Fibroblast of skin of right biceps (primary cell): ENCODE data around the gene AGBL1.

Experiments used
- DNase-seq: peaks from one replicate; pipeline ENCODE4 v3.0.0-alpha.2; 2013

Gene AGBL1

GRCh38 chr15:86079508-86080266 is at the start of gene AGBL1:
Gene AGBL1, plus strand, starts transcription at chr15:86079871.
- DNase-seq = no peak

GRCh38 chr15:86034904-86035303 is 44.8 kb upstream of the AGBL1 start:
- DNase-seq = no peak

- no peak for DNase-seq
Measured at GRCh38 chr15:86036243-86036642, 43.4 kb upstream of the AGBL1 start.

- DNase-seq = no peak
Measured at GRCh38 chr15:86038491-86038890, 41.2 kb upstream of the AGBL1 start.

GRCh38 chr15:86040356-86041033 is 39.2 kb upstream of the AGBL1 start:
- DNase-seq = no peak

GRCh38 chr15:86041399-86041798 is 38.3 kb upstream of the AGBL1 start:
- no peak for DNase-seq

- DNase-seq = no peak
Measured at GRCh38 chr15:86042226-86042625, 37.4 kb upstream of the AGBL1 start.

GRCh38 chr15:86044981-86045380 is 34.7 kb upstream of the AGBL1 start:
- DNase-seq = no peak

GRCh38 chr15:86054338-86054737 is 25.3 kb upstream of the AGBL1 start:
- no peak for DNase-seq

- no peak for DNase-seq
Measured at GRCh38 chr15:86055688-86056087, 24.0 kb upstream of the AGBL1 start.

- DNase-seq = no peak
Measured at GRCh38 chr15:86059851-86060250, 19.8 kb upstream of the AGBL1 start.

- DNase-seq = no peak
Measured at GRCh38 chr15:86060674-86061073, 19.0 kb upstream of the AGBL1 start.

GRCh38 chr15:86061581-86061980 is 18.1 kb upstream of the AGBL1 start:
- no peak for DNase-seq

- no peak for DNase-seq
Measured at GRCh38 chr15:86062646-86063243, 16.9 kb upstream of the AGBL1 start.

- DNase-seq = no peak
Measured at GRCh38 chr15:86063356-86064095, 16.1 kb upstream of the AGBL1 start.

GRCh38 chr15:86064326-86064725 is 15.3 kb upstream of the AGBL1 start:
- DNase-seq = no peak

- no peak for DNase-seq
Measured at GRCh38 chr15:86066174-86066834, 13.4 kb upstream of the AGBL1 start.

GRCh38 chr15:86073281-86073680 is 6.4 kb upstream of the AGBL1 start:
- DNase-seq = no peak

GRCh38 chr15:86076468-86076867 is 3.2 kb upstream of the AGBL1 start:
- DNase-seq = no peak

GRCh38 chr15:86077070-86077469 is 2.6 kb upstream of the AGBL1 start:
- DNase-seq = no peak

- DNase-seq = no peak
Measured at GRCh38 chr15:86080302-86080701, 631 bp downstream of the AGBL1 start.

GRCh38 chr15:86082619-86083380 is 3.1 kb downstream of the AGBL1 start:
- DNase-seq = no peak
